Stimulated activated naive CD8-positive, alpha-beta T cell treated with anti-CD3 and anti-CD28 coated beads, Interleukin-15, amount 100 ng/mL, for 72 hours (primary cell): ENCODE data around the gene PDE7B.

Source experiments
- ATAC-seq: fragments of 150-1000 bp; cut with Tn5 transposase; 2 replicates; pipeline ENCODE4 v1.10.0; 2021; ENCODE audit warnings: mild to moderate bottlenecking, moderate library complexity
- DNase-seq, 2 donors: peaks; one replicate each; pipeline ENCODE4 v3.0.0; 2021 to 2022
- H3K27ac Mint-ChIP-seq, 2 donors: one replicate each; pipeline ENCODE4 v1.8.0; 2022; ENCODE audit warnings: mild to moderate bottlenecking in 2 of 2, mixed read lengths in 2 of 2, moderate library complexity in 2 of 2
- H3K27me3 Mint-ChIP-seq: one replicate; pipeline ENCODE4 v1.8.0; 2022; ENCODE audit warnings: mixed read lengths
- H3K4me1 Mint-ChIP-seq: one replicate; pipeline ENCODE4 v1.8.0; 2022; ENCODE audit warnings: mild to moderate bottlenecking, mixed read lengths
- H3K4me3 Mint-ChIP-seq, 2 donors: one replicate each; pipeline ENCODE4 v1.8.0; 2022; ENCODE audit warnings: mild to moderate bottlenecking in 2 of 2, mixed read lengths in 2 of 2, moderate library complexity in 1 of 2
- H3K9me3 Mint-ChIP-seq, 2 donors: one replicate each; pipeline ENCODE4 v1.8.0; 2022; ENCODE audit warnings: mixed read lengths in 2 of 2

The PDE7B gene

GRCh38 chr6:135867332-135867731 is 15.8 kb downstream of the PDE7B start:
- no peak for ATAC-seq
- no peak for DNase-seq
- Mint-ChIP-seq H3K4me1 (peaks cover 20% of the 10 kb centered on the region), H3K9me3 (peaks cover 6 to 9% of the 10 kb centered on the region in 2 donors), H3K27me3 (no peaks in the 10 kb centered on the region), H3K4me3 (no peak overlapping the region), H3K27ac (no peak overlapping the region)

- DNase-seq, result no peak
- H3K27me3 Mint-ChIP-seq, result no peaks in the 10 kb centered on the region
These were observed 18.4 kb downstream of the PDE7B start for GRCh38 chr6:135869857-135870256.

GRCh38 chr6:135870722-135871121 is 19.2 kb downstream of the PDE7B start:
- H3K27me3 Mint-ChIP-seq, result no peaks in the 10 kb centered on the region
- H3K9me3 Mint-ChIP-seq, result no peaks in the 10 kb centered on the region
- DNase-seq (no peak), ATAC-seq (no peak)
- H3K4me3 Mint-ChIP-seq, result no peak overlapping the region
- peak overlapping the region in 1 of 2 donors; percentile 22 for H3K27ac Mint-ChIP-seq
- peaks cover 23% of the 10 kb centered on the region for H3K4me1 Mint-ChIP-seq

More at GRCh38 chr6:135869857-135870256, 18.4 kb downstream of the PDE7B start:
- ATAC-seq, result peak; percentile 77
- Mint-ChIP-seq H3K4me1 (peaks cover 20% of the 10 kb centered on the region), H3K27ac (no peak overlapping the region), H3K4me3 (no peak overlapping the region), H3K9me3 (peaks cover 6 to 8% of the 10 kb centered on the region in 2 donors)

GRCh38 chr6:135871296-135871695 is 19.8 kb downstream of the PDE7B start:
- no peak overlapping the region for H3K27ac Mint-ChIP-seq
- peaks cover 29% of the 10 kb centered on the region for H3K4me1 Mint-ChIP-seq
- no peaks in the 10 kb centered on the region for H3K27me3 Mint-ChIP-seq
- H3K4me3 Mint-ChIP-seq, result no peak overlapping the region
- ATAC-seq (peak; percentile 45), DNase-seq (no peak)
- no peaks in the 10 kb centered on the region for H3K9me3 Mint-ChIP-seq

GRCh38 chr6:135871878-135872277 is 20.4 kb downstream of the PDE7B start:
- Mint-ChIP-seq H3K4me3 (no peak overlapping the region), H3K27ac (no peak overlapping the region), H3K27me3 (no peaks in the 10 kb centered on the region), H3K9me3 (no peaks in the 10 kb centered on the region), H3K4me1 (peaks cover 35% of the 10 kb centered on the region)
- ATAC-seq, result no peak
- DNase-seq, result no peak

GRCh38 chr6:135875446-135875845 is 23.9 kb downstream of the PDE7B start:
- DNase-seq, result no peak
- Mint-ChIP-seq H3K27ac (no peak overlapping the region), H3K9me3 (no peaks in the 10 kb centered on the region), H3K27me3 (no peaks in the 10 kb centered on the region), H3K4me3 (no peak overlapping the region), H3K4me1 (peaks cover 46% of the 10 kb centered on the region)
- ATAC-seq, result no peak

- no peak for DNase-seq
- Mint-ChIP-seq H3K27ac (peak overlapping the region in 1 of 2 donors; percentile 3), H3K27me3 (no peaks in the 10 kb centered on the region), H3K4me1 (peaks cover 46% of the 10 kb centered on the region), H3K4me3 (peak overlapping the region in 1 of 2 donors; percentile 3), H3K9me3 (no peaks in the 10 kb centered on the region)
- peak; percentile 35 for ATAC-seq
These were observed 24.6 kb downstream of the PDE7B start for GRCh38 chr6:135876058-135876457.

GRCh38 chr6:135877666-135878065 is 26.2 kb downstream of the PDE7B start:
- H3K9me3 Mint-ChIP-seq, result no peaks in the 10 kb centered on the region
- DNase-seq (no peak), ATAC-seq (no peak)
- H3K27me3 Mint-ChIP-seq, result no peaks in the 10 kb centered on the region
- no peak overlapping the region for H3K27ac Mint-ChIP-seq
- H3K4me1 Mint-ChIP-seq, result peaks cover 59% of the 10 kb centered on the region
- no peak overlapping the region for H3K4me3 Mint-ChIP-seq

- Mint-ChIP-seq H3K27ac (peak overlapping the region; percentile 98 to 99), H3K9me3 (no peaks in the 10 kb centered on the region), H3K4me1 (peaks cover 78% of the 10 kb centered on the region), H3K27me3 (no peaks in the 10 kb centered on the region), H3K4me3 (peak overlapping the region; percentile 82 to 86)
- ATAC-seq (peak; percentile 96), DNase-seq (peak; percentile 48 to 56)
These were observed 28.8 kb downstream of the PDE7B start for GRCh38 chr6:135880066-135880972.

GRCh38 chr6:135883045-135883444 is 31.5 kb downstream of the PDE7B start:
- peaks cover 62% of the 10 kb centered on the region for H3K4me1 Mint-ChIP-seq
- DNase-seq, result no peak
- H3K4me3 Mint-ChIP-seq, result no peak overlapping the region
- H3K27ac Mint-ChIP-seq, result no peak overlapping the region
- no peaks in the 10 kb centered on the region for H3K27me3 Mint-ChIP-seq
- no peak for ATAC-seq
- H3K9me3 Mint-ChIP-seq, result no peaks in the 10 kb centered on the region

GRCh38 chr6:135883536-135883935 is 32.0 kb downstream of the PDE7B start:
- Mint-ChIP-seq H3K4me1 (peaks cover 62% of the 10 kb centered on the region), H3K9me3 (no peaks in the 10 kb centered on the region), H3K27me3 (no peaks in the 10 kb centered on the region), H3K4me3 (no peak overlapping the region), H3K27ac (no peak overlapping the region)
- ATAC-seq (no peak), DNase-seq (no peak)

- Mint-ChIP-seq H3K9me3 (no peaks in the 10 kb centered on the region), H3K4me3 (no peak overlapping the region), H3K27me3 (no peaks in the 10 kb centered on the region), H3K4me1 (peaks cover 62% of the 10 kb centered on the region), H3K27ac (no peak overlapping the region)
- DNase-seq (no peak), ATAC-seq (no peak)
These were observed 32.6 kb downstream of the PDE7B start for GRCh38 chr6:135884136-135884535.

GRCh38 chr6:135887069-135887468 is 35.6 kb downstream of the PDE7B start:
- no peak for DNase-seq
- Mint-ChIP-seq H3K27me3 (no peaks in the 10 kb centered on the region), H3K4me1 (peaks cover 33% of the 10 kb centered on the region), H3K27ac (no peak overlapping the region), H3K9me3 (no peaks in the 10 kb centered on the region), H3K4me3 (no peak overlapping the region)
- ATAC-seq, result no peak

GRCh38 chr6:135888818-135889217 is 37.3 kb downstream of the PDE7B start:
- Mint-ChIP-seq H3K9me3 (no peaks in the 10 kb centered on the region), H3K27me3 (no peaks in the 10 kb centered on the region), H3K27ac (no peak overlapping the region), H3K4me3 (no peak overlapping the region), H3K4me1 (peaks cover 18% of the 10 kb centered on the region)
- no peak for ATAC-seq
- no peak for DNase-seq

GRCh38 chr6:135890876-135891275 is 39.4 kb downstream of the PDE7B start:
- no peaks in the 10 kb centered on the region for H3K27me3 Mint-ChIP-seq
- H3K27ac Mint-ChIP-seq, result no peak overlapping the region
- peaks cover 5% of the 10 kb centered on the region for H3K4me1 Mint-ChIP-seq
- no peaks in the 10 kb centered on the region for H3K9me3 Mint-ChIP-seq
- ATAC-seq (no peak), DNase-seq (no peak)
- no peak overlapping the region for H3K4me3 Mint-ChIP-seq

- peaks cover 8% of the 10 kb centered on the region for H3K4me1 Mint-ChIP-seq
- DNase-seq (no peak), ATAC-seq (no peak)
- H3K27ac Mint-ChIP-seq, result no peak overlapping the region
- no peaks in the 10 kb centered on the region for H3K27me3 Mint-ChIP-seq
- no peak overlapping the region for H3K4me3 Mint-ChIP-seq
- peaks cover 0 to 2% of the 10 kb centered on the region in 2 donors for H3K9me3 Mint-ChIP-seq
These were observed 40.2 kb downstream of the PDE7B start for GRCh38 chr6:135891710-135892109.
